Mesendoderm (in vitro differentiated cells): ENCODE results near the gene MAN1A1.
A peak's percentile ranks its signal among the peaks of the same experiment; 100 is the strongest.

Experiments
- DNase-seq: peaks from one replicate; pipeline ENCODE4 v3.0.0; 2013
- H2AK5ac ChIP-seq: 2 replicates; pipeline ENCODE4 v1.6.1; 2013; ENCODE audit warnings: low read length, inconsistent platforms
- H2BK120ac ChIP-seq: 2 replicates; pipeline ENCODE4 v1.6.1; 2013; ENCODE audit warnings: low read depth, mild to moderate bottlenecking, low read length, moderate library complexity, mixed read lengths
- H2BK15ac ChIP-seq: replicated peaks from 2 replicates; pipeline ENCODE4 v1.6.1; 2013; ENCODE audit warnings: low read depth, mild to moderate bottlenecking, moderate library complexity
- H2BK5ac ChIP-seq: 2 replicates; pipeline ENCODE4 v1.6.1; 2013; ENCODE audit warnings: low read length, inconsistent platforms
- H3K18ac ChIP-seq: 2 replicates; pipeline ENCODE4 v1.6.1; 2013; ENCODE audit warnings: mild to moderate bottlenecking, low read length, mixed read lengths
- H3K23ac ChIP-seq: one replicate; pipeline ENCODE4 v1.6.1; 2013; ENCODE audit warnings: low read length
- H3K27ac ChIP-seq: 2 replicates; pipeline ENCODE4 v1.5.1; 2013; ENCODE audit warnings: low read depth, mild to moderate bottlenecking, inconsistent platforms, low read length, moderate library complexity
- H3K27me3 ChIP-seq: 2 replicates; pipeline ENCODE4 v1.6.1; 2013; ENCODE audit warnings: low read length, control low read depth, mild to moderate bottlenecking, inconsistent platforms; ENCODE audit not compliant: insufficient read depth, poor library complexity
- H3K36me3 ChIP-seq: 2 replicates; pipeline ENCODE4 v1.6.1; 2013; ENCODE audit warnings: low read length, inconsistent platforms; ENCODE audit not compliant: control insufficient read depth, insufficient read depth
- H3K4ac ChIP-seq: one replicate; pipeline ENCODE4 v1.6.1; 2013; ENCODE audit warnings: low read depth, mild to moderate bottlenecking, low read length, moderate library complexity
- H3K4me1 ChIP-seq: 2 replicates; pipeline ENCODE4 v1.6.1; 2013; ENCODE audit warnings: low read depth, low read length, inconsistent platforms; ENCODE audit not compliant: control insufficient read depth
- H3K4me2 ChIP-seq: 2 replicates; pipeline ENCODE4 v1.6.1; 2013; ENCODE audit warnings: low read length
- H3K4me3 ChIP-seq: 2 replicates; pipeline ENCODE4 v1.5.1; 2013; ENCODE audit warnings: mild to moderate bottlenecking, low read length
- H3K56ac ChIP-seq: one replicate; pipeline ENCODE4 v1.6.1; 2013; ENCODE audit warnings: low read length
- H3K79me1 ChIP-seq: 2 replicates; pipeline ENCODE4 v1.6.1; 2013; ENCODE audit warnings: low read length, inconsistent platforms
- H3K79me2 ChIP-seq: 2 replicates; pipeline ENCODE4 v1.6.1; 2013; ENCODE audit warnings: mild to moderate bottlenecking, low read length; ENCODE audit not compliant: control insufficient read depth, insufficient read depth
- H3K9ac ChIP-seq: 2 replicates; pipeline ENCODE4 v1.6.1; 2013; ENCODE audit warnings: low read length, inconsistent platforms
- H4K5ac ChIP-seq: one replicate; pipeline ENCODE4 v1.6.1; 2013; ENCODE audit warnings: low read length
- H4K8ac ChIP-seq: one replicate; pipeline ENCODE4 v1.6.1; 2013; ENCODE audit warnings: low read depth, mild to moderate bottlenecking, control low read depth, low read length, moderate library complexity
- WGBS: extraction: QIAGEN DNeasy Blood & Tissue Kit; methylation state at CpG from one replicate; pipeline ENCODE4 v1.1.7; 2013; ENCODE audit warnings: low lambda C conversion rate, missing lambda C conversion rate; ENCODE audit not compliant: insufficient coverage; ENCODE audit errors: extremely low coverage; 5-methylcytosine and 5-hydroxymethylcytosine counted together

Gene MAN1A1

GRCh38 chr6:119255492-119255891 is 94.1 kb downstream of the MAN1A1 start:
- H3K23ac ChIP-seq = peak overlapping the region; percentile 19
- no peak for DNase-seq
- no peaks in the 10 kb centered on the region for H3K79me2 ChIP-seq
- no peaks in the 10 kb centered on the region for H3K79me1 ChIP-seq
- H3K27me3 ChIP-seq = no peaks in the 10 kb centered on the region
- no peak overlapping the region for H4K8ac ChIP-seq
- no peak overlapping the region for H2BK15ac ChIP-seq
- H3K9ac ChIP-seq = no peak overlapping the region
- no peak overlapping the region for H3K4ac ChIP-seq
- H3K27ac ChIP-seq = no peak overlapping the region
- no peak overlapping the region for H3K18ac ChIP-seq
- no peaks in the 10 kb centered on the region for H3K4me1 ChIP-seq
- WGBS = 100% methylated on average over 1 of the region's 3 CpGs
- H3K4me3 ChIP-seq = no peak overlapping the region
- no peak overlapping the region for H2AK5ac ChIP-seq
- no peak overlapping the region for H4K5ac ChIP-seq
- no peaks in the 10 kb centered on the region for H3K36me3 ChIP-seq
- H2BK120ac ChIP-seq = no peak overlapping the region
- no peak overlapping the region for H2BK5ac ChIP-seq
- no peak overlapping the region for H3K4me2 ChIP-seq
- no peak overlapping the region for H3K56ac ChIP-seq

DNA sequence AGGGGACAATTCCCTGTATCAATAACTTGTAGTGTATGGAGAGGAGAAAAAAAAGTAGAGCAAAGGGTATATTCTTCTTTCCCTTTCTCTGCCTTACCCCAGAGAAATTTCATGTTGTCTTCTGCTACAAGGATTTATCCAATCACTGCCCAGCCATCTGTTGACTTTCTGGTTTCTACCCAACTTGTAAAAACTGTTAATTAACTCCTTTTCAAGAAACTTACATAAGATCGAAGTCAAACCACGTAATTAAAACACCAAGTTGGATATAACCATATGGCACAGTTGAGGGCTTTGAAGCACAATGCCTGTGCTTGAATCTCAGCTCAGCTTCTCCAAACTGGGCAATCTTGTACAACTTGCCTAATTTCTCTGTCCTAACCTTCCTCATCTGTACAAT is 99.5 kb downstream of the MAN1A1 start:
- no peak overlapping the region for H4K8ac ChIP-seq
- H4K5ac ChIP-seq = no peak overlapping the region
- no peak overlapping the region for H3K4ac ChIP-seq
- no peak for DNase-seq
- WGBS = no CpG with 5 or more reads among the region's 2 CpGs
- H2AK5ac ChIP-seq = no peak overlapping the region
- H3K4me1 ChIP-seq = no peaks in the 10 kb centered on the region
- H3K18ac ChIP-seq = no peak overlapping the region
- H2BK5ac ChIP-seq = no peak overlapping the region
- no peak overlapping the region for H3K4me2 ChIP-seq
- no peak overlapping the region for H3K56ac ChIP-seq
- H3K79me2 ChIP-seq = no peaks in the 10 kb centered on the region
- no peak overlapping the region for H3K9ac ChIP-seq
- no peak overlapping the region for H2BK15ac ChIP-seq
- no peaks in the 10 kb centered on the region for H3K79me1 ChIP-seq
- H3K36me3 ChIP-seq = no peaks in the 10 kb centered on the region
- no peak overlapping the region for H3K27ac ChIP-seq
- H3K27me3 ChIP-seq = no peaks in the 10 kb centered on the region
- no peak overlapping the region for H2BK120ac ChIP-seq
- no peak overlapping the region for H3K23ac ChIP-seq
- no peak overlapping the region for H3K4me3 ChIP-seq

DNA sequence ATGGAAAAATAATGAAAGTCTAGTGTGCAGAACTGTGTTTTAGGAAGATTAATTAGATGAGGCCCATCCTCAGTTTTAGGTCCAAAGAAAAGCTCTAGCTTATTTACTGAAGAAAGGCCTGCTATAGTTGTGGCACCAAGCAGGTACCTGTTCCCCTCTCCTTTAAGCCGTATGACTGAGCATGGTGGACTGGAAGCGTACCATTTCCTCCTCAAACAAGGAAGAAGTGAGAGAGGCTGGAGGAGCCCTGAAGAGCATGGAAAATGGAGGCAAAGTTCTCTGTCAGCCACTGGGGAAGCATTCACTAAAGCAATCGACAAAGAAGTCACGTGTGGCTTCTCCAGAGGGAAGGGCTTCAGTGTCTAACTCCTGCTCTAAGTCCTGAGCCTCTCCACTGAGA is 100.2 kb downstream of the MAN1A1 start:
- no peak overlapping the region for H3K4ac ChIP-seq
- DNase-seq = no peak
- H4K5ac ChIP-seq = no peak overlapping the region
- WGBS = no CpG with 5 or more reads among the region's 4 CpGs
- H3K18ac ChIP-seq = no peak overlapping the region
- no peak overlapping the region for H2BK120ac ChIP-seq
- H2BK15ac ChIP-seq = no peak overlapping the region
- no peaks in the 10 kb centered on the region for H3K36me3 ChIP-seq
- no peak overlapping the region for H3K9ac ChIP-seq
- no peaks in the 10 kb centered on the region for H3K4me1 ChIP-seq
- H3K27me3 ChIP-seq = no peaks in the 10 kb centered on the region
- no peak overlapping the region for H4K8ac ChIP-seq
- H2BK5ac ChIP-seq = no peak overlapping the region
- no peak overlapping the region for H3K27ac ChIP-seq
- no peaks in the 10 kb centered on the region for H3K79me1 ChIP-seq
- H2AK5ac ChIP-seq = no peak overlapping the region
- no peak overlapping the region for H3K4me2 ChIP-seq
- no peak overlapping the region for H3K56ac ChIP-seq
- H3K4me3 ChIP-seq = no peak overlapping the region
- no peaks in the 10 kb centered on the region for H3K79me2 ChIP-seq
- no peak overlapping the region for H3K23ac ChIP-seq

GRCh38 chr6:119247504-119247903 is 102.1 kb downstream of the MAN1A1 start:
- Histone ChIP-seq H4K5ac (no peak overlapping the region), H3K36me3 (no peaks in the 10 kb centered on the region), H4K8ac (no peak overlapping the region), H3K4me1 (no peaks in the 10 kb centered on the region), H3K4me2 (no peak overlapping the region), H3K9ac (no peak overlapping the region), H3K4ac (no peak overlapping the region), H2BK120ac (no peak overlapping the region), H3K27ac (no peak overlapping the region), H2BK15ac (no peak overlapping the region), H2BK5ac (no peak overlapping the region), H3K4me3 (no peak overlapping the region), H3K79me1 (no peaks in the 10 kb centered on the region), H3K79me2 (no peaks in the 10 kb centered on the region), H3K56ac (no peak overlapping the region), H3K18ac (no peak overlapping the region), H3K27me3 (no peaks in the 10 kb centered on the region), H3K23ac (no peak overlapping the region), H2AK5ac (no peak overlapping the region)
- WGBS = no CpG with 5 or more reads among the region's 3 CpGs
- DNase-seq = no peak

DNA sequence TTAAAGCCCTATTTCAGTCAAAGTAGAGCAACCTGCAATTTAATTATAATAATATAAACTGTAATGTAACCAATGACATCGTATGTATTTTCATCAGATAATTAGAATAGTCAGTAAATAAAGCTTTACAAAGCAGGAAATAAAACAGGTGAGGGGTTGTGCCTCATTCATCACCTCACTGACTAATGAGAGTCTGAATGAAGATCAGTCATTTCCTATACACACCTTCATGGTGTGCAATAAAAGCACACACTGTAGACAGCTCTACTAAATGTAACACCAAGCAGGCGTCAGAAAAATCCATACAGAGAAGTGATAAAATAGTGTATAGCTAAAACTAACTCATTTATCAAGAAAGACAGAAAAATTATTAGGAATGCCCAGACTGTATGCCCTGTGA is 105.9 kb downstream of the MAN1A1 start:
- Histone ChIP-seq H3K36me3 (no peaks in the 10 kb centered on the region), H3K4ac (no peak overlapping the region), H3K27ac (no peak overlapping the region), H3K79me2 (no peaks in the 10 kb centered on the region), H3K4me1 (peaks cover 4% of the 10 kb centered on the region), H3K4me3 (no peak overlapping the region), H3K27me3 (no peaks in the 10 kb centered on the region), H2BK120ac (no peak overlapping the region), H3K18ac (no peak overlapping the region), H3K4me2 (no peak overlapping the region), H3K56ac (no peak overlapping the region), H3K79me1 (no peaks in the 10 kb centered on the region), H2AK5ac (no peak overlapping the region), H2BK5ac (no peak overlapping the region), H4K8ac (no peak overlapping the region), H3K9ac (no peak overlapping the region), H3K23ac (no peak overlapping the region), H4K5ac (no peak overlapping the region), H2BK15ac (no peak overlapping the region)
- no peak for DNase-seq
- no CpG with 5 or more reads among the region's 2 CpGs for WGBS

DNA sequence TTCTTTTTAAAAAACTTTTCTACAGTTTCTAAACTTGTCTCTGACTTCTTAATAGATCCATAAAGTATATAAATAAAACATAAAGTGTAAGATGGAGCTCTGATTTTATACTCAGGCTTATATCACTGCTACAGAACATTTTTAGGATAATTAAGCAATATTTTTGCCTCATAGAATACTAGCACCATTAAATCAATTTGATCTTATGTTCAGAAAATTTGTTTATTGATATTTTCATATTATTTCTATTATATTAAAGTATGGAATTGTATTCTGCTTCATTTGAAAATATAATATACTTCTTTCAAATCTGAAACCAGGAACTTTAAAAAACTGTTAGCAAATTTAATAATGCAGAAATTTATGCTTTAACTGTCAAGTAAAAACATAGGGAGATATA is 106.5 kb downstream of the MAN1A1 start:
- no peak overlapping the region for H3K27ac ChIP-seq
- no peak overlapping the region for H3K56ac ChIP-seq
- H3K23ac ChIP-seq = no peak overlapping the region
- H3K18ac ChIP-seq = no peak overlapping the region
- H3K4me3 ChIP-seq = no peak overlapping the region
- no peaks in the 10 kb centered on the region for H3K36me3 ChIP-seq
- no peak overlapping the region for H2BK5ac ChIP-seq
- no peaks in the 10 kb centered on the region for H3K79me2 ChIP-seq
- H3K79me1 ChIP-seq = no peaks in the 10 kb centered on the region
- H3K4me1 ChIP-seq = peaks cover 4% of the 10 kb centered on the region
- no peak overlapping the region for H2BK120ac ChIP-seq
- no peak overlapping the region for H4K5ac ChIP-seq
- no peak overlapping the region for H3K4me2 ChIP-seq
- no peak overlapping the region for H4K8ac ChIP-seq
- no peak overlapping the region for H2BK15ac ChIP-seq
- no peak for DNase-seq
- H3K27me3 ChIP-seq = no peaks in the 10 kb centered on the region
- no peak overlapping the region for H3K4ac ChIP-seq
- H3K9ac ChIP-seq = no peak overlapping the region
- H2AK5ac ChIP-seq = no peak overlapping the region
